ENCODE measurements around the gene BEAN1. TPM values are rescaled to one million over a fixed set of nuclear protein-coding genes. Genes with fewer than 3 reads are reported as not detected.

The BEAN1 gene
- total and polyA plus RNA-seq, 5 donors from 2014 or later = 0.07 to 0.17 TPM; not detected in 3

DNA sequence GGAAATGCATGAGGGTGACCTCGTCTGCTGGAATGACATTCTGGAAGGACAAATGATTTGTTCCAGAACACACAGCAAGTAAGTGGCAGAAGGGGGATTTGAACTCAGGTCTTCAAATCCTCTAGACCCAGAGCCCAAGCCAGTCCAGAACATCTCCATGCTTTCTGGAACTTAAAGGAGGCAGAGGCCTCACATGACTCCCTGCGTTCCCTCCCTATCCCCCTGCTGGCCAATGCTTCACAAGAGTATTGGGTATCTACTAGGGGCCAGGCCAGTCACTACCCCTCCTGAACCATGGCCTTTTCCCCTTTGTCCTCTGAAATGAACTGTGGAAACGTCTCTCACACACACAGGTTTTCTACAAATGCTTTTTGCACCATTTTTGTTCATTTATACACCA, 7.6 kb upstream of the BEAN1 start:
- Mint-ChIP-seq H3K27me3 (peaks cover 23% of the 10 kb centered on the region), H3K36me3 (peaks cover 5% of the 10 kb centered on the region), H3K9me3 (peaks cover 0 to 2% (median 0%) of the 10 kb centered on the region in 7 donors), H3K27ac (no peak overlapping the region), H3K4me3 (no peak overlapping the region), H3K4me1 (peaks cover 0 to 8% (median 4%) of the 10 kb centered on the region in 4 donors)
- Histone ChIP-seq H3K9me3 (ENCODE audit: control insufficient read depth in 2 of 2, low read length in 2 of 2) (no peaks in the 10 kb centered on the region), H3K27ac (ENCODE audit: insufficient read depth, low read length, poor library complexity, severe bottlenecking) (no peak overlapping the region), H3K36me3 (ENCODE audit: control insufficient read depth, insufficient read depth, low read length) (no peaks in the 10 kb centered on the region), H3K4me3 (ENCODE audit: low read depth, low read length) (no peak overlapping the region), H3K4me1 (ENCODE audit: control insufficient read depth, insufficient read depth, low read length, poor library complexity, severe bottlenecking) (peaks cover 3% of the 10 kb centered on the region), H3K27me3 (ENCODE audit: control insufficient read depth, insufficient read depth, low read length) (peaks cover 13% of the 10 kb centered on the region)
- no peak for DNase-seq
- ATAC-seq (ENCODE audit: low read depth in 2 of 2) = no peak

DNA sequence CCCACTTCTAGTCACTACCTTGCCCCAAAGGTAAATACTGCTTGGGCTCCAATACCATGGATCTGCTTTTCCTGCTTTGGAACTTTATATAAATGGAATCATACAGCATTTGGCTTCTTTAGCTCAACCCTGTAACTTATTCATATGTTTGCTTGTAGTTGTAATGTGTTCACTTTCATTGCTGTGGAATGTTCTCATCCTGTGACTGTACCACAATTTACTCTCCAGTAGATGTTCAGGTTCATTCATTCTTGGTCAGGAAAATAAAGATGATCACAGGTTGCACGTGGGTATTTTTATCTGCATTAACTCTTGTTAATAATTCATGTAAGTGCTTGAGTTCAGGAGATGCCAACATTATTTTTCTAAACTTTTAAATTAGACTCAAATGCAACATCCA, 6.7 kb upstream of the BEAN1 start:
- H3K36me3 Mint-ChIP-seq = peaks cover 5% of the 10 kb centered on the region
- peaks cover 32% of the 10 kb centered on the region for H3K27me3 Mint-ChIP-seq
- no peaks in the 10 kb centered on the region for H3K36me3 ChIP-seq (ENCODE audit: control insufficient read depth, insufficient read depth, low read length)
- H3K4me1 Mint-ChIP-seq = peaks cover 0 to 8% (median 4%) of the 10 kb centered on the region in 4 donors
- DNase-seq (no peak), ATAC-seq (ENCODE audit: low read depth in 2 of 2) (no peak)
- H3K27ac Mint-ChIP-seq = no peak overlapping the region
- peaks cover 15% of the 10 kb centered on the region for H3K27me3 ChIP-seq (ENCODE audit: control insufficient read depth, insufficient read depth, low read length)
- H3K4me3 Mint-ChIP-seq = no peak overlapping the region
- H3K4me3 ChIP-seq (ENCODE audit: low read depth, low read length) = no peak overlapping the region
- H3K9me3 Mint-ChIP-seq = peaks cover 0 to 2% (median 0%) of the 10 kb centered on the region in 7 donors
- H3K27ac ChIP-seq (ENCODE audit: insufficient read depth, low read length, poor library complexity, severe bottlenecking) = no peak overlapping the region
- no peaks in the 10 kb centered on the region for H3K9me3 ChIP-seq (ENCODE audit: control insufficient read depth in 2 of 2, low read length in 2 of 2)
- H3K4me1 ChIP-seq (ENCODE audit: control insufficient read depth, insufficient read depth, low read length, poor library complexity, severe bottlenecking) = peaks cover 3% of the 10 kb centered on the region

DNA sequence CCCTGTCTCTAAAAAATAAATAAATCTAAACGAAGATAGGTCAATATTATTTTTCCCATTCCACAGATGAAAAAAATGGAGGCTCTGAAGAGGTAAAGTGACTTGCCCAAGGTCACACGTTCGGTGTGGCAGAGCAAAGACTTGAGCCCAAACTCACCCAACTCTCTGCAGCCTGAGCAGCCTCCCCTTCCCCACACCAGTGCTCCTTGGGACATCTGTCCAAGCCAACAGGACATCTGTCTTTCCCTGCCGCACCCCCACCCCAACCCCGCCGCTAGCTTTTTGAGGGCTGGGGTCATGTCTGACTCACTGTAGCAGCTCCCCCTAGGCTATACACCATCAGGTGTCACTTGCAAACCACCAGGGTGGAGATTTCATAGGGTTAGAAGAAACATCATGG, 5.2 kb upstream of the BEAN1 start:
- Mint-ChIP-seq H3K27me3 (peaks cover 38% of the 10 kb centered on the region), H3K27ac (no peak overlapping the region), H3K36me3 (peaks cover 5% of the 10 kb centered on the region), H3K4me1 (peaks cover 0 to 9% (median 5%) of the 10 kb centered on the region in 4 donors), H3K4me3 (no peak overlapping the region), H3K9me3 (peaks cover 0 to 2% (median 0%) of the 10 kb centered on the region in 7 donors)
- ATAC-seq (ENCODE audit: low read depth in 2 of 2) = no peak
- Histone ChIP-seq H3K9me3 (ENCODE audit: control insufficient read depth in 2 of 2, low read length in 2 of 2) (no peaks in the 10 kb centered on the region), H3K27me3 (ENCODE audit: control insufficient read depth, insufficient read depth, low read length) (peaks cover 15% of the 10 kb centered on the region), H3K4me1 (ENCODE audit: control insufficient read depth, insufficient read depth, low read length, poor library complexity, severe bottlenecking) (peaks cover 3% of the 10 kb centered on the region), H3K4me3 (ENCODE audit: low read depth, low read length) (no peak overlapping the region), H3K36me3 (ENCODE audit: control insufficient read depth, insufficient read depth, low read length) (no peaks in the 10 kb centered on the region), H3K27ac (ENCODE audit: insufficient read depth, low read length, poor library complexity, severe bottlenecking) (no peak overlapping the region)
- DNase-seq = no peak

DNA sequence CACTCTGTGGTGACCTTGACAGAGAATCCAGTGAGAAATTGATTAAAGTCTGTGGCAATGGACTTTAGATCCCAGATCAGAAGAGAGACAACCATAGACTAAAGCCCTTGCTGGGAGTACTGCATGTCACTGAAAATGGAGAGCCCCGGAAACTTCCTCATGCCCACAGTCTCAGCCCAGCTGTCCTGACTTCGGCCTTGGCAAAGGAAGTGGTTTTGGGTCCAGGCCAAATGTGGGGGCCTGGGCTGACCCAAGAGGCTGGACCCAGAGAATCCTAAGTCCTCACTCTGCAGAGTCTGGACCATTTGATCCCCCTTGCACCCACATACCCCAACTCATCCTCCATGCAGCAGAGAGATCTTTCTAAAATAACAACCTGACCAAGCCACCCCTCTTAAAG, 4.7 kb upstream of the BEAN1 start:
- Histone ChIP-seq H3K36me3 (ENCODE audit: control insufficient read depth, insufficient read depth, low read length) (no peaks in the 10 kb centered on the region), H3K9me3 (ENCODE audit: control insufficient read depth in 2 of 2, low read length in 2 of 2) (no peaks in the 10 kb centered on the region), H3K4me3 (ENCODE audit: low read depth, low read length) (no peak overlapping the region), H3K27ac (ENCODE audit: insufficient read depth, low read length, poor library complexity, severe bottlenecking) (no peak overlapping the region), H3K4me1 (ENCODE audit: control insufficient read depth, insufficient read depth, low read length, poor library complexity, severe bottlenecking) (peaks cover 3% of the 10 kb centered on the region), H3K27me3 (ENCODE audit: control insufficient read depth, insufficient read depth, low read length) (peaks cover 15% of the 10 kb centered on the region)
- Mint-ChIP-seq H3K27ac (no peak overlapping the region), H3K9me3 (peaks cover 0 to 2% (median 0%) of the 10 kb centered on the region in 7 donors), H3K36me3 (peaks cover 5% of the 10 kb centered on the region), H3K4me3 (no peak overlapping the region), H3K4me1 (peaks cover 0 to 9% (median 5%) of the 10 kb centered on the region in 4 donors), H3K27me3 (peaks cover 38% of the 10 kb centered on the region)
- ATAC-seq (ENCODE audit: low read depth in 2 of 2) (no peak), DNase-seq (no peak)

DNA sequence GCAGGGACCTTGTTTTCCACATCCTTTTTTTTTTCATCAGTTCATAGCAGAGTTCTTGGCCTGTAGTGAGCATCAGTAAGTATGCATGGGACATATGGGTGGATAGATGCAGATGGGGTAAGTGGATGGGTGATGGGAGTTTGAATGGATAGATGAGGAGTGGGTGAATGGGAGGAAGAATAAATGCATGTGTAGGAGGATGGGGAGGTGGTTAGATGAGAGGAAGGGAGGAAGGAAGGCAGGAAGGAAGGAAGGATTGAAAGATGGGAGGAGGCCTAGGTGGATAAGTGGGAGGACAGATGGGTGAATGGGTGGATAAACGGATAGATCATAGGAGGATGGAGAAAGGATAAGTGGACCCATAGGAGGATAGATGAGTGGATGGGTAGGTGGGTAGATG, 3.9 kb upstream of the BEAN1 start:
- no peak overlapping the region for H3K27ac Mint-ChIP-seq
- H3K9me3 Mint-ChIP-seq = peaks cover 0 to 2% (median 0%) of the 10 kb centered on the region in 7 donors
- ATAC-seq (ENCODE audit: low read depth in 2 of 2) (no peak), DNase-seq (no peak)
- no peak overlapping the region for H3K4me3 Mint-ChIP-seq
- Histone ChIP-seq H3K27me3 (ENCODE audit: control insufficient read depth, insufficient read depth, low read length) (peaks cover 16% of the 10 kb centered on the region), H3K4me3 (ENCODE audit: low read depth, low read length) (no peak overlapping the region), H3K9me3 (ENCODE audit: control insufficient read depth in 2 of 2, low read length in 2 of 2) (no peaks in the 10 kb centered on the region), H3K27ac (ENCODE audit: insufficient read depth, low read length, poor library complexity, severe bottlenecking) (no peak overlapping the region), H3K4me1 (ENCODE audit: control insufficient read depth, insufficient read depth, low read length, poor library complexity, severe bottlenecking) (peaks cover 9% of the 10 kb centered on the region), H3K36me3 (ENCODE audit: control insufficient read depth, insufficient read depth, low read length) (no peaks in the 10 kb centered on the region)
- peaks cover 0 to 11% (median 2%) of the 10 kb centered on the region in 4 donors for H3K4me1 Mint-ChIP-seq
- H3K27me3 Mint-ChIP-seq = peaks cover 42% of the 10 kb centered on the region
- peaks cover 5% of the 10 kb centered on the region for H3K36me3 Mint-ChIP-seq

DNA sequence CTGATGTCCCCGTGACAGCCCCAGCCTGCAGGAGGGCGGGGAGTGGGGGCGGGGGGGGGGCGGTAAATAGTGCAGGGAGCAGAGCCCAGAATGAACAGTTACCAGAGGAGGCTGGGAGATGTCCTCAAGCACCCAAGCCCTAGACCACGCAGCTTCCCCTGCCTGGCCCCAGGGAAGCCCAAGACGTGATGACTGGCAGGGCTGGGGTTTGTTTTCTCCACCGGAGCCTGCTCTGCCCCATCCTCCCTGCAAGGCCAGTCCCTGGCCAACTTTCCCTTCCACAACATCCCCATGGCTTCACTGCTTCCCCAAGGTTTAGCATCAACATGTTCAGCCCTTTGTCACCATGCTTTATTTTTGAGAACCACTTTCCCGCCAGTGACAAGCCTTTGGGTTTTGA, 1.4 kb upstream of the BEAN1 start:
- H3K27me3 Mint-ChIP-seq = peaks cover 66% of the 10 kb centered on the region
- DNase-seq = no peak

DNA sequence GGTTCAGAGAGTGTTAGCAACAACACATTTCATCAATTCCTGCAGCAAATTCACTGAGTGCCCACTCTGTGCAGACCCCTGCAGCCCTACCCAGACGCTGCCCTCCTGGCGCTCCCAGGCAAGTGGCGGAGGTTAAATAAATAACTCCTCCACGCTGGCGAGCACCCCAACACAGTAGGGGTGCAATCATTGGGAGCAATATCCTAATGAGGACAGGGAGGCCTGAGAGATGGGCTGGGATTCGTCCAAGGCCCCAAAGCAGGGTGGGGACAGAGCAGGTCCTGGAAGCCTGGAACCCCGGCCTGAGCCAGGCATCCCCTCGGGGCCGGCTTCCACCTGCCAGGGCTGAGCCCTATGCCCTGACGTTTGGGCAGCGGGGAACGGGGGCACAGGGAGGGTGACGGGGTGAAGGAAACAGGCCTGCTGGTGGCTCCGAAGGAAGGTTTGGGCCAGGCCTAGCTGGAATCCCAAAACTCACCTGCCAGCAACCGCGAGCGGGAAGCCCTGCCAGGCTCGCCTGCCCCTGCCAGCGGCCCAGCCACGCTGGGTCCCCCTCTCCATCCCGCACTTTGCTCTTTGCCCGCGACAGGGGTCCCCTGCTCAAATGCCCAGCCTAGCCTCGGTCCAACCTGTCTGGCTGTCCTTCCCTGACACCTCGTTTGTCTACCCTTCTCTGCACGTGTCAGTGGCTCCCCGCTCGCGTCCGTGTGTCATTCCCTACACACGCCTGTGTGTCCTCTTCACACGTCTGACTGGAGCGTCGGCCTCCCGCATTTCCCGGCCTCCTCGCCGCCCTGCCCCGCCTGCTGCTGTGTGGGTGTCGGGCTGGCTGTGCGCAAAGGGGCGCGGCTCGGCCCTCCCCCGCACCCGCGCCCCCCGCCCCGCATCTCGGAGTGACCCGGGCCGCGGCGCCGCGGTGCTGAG, 721 bp upstream of the BEAN1 start:
- H3K36me3 ChIP-seq (ENCODE audit: control insufficient read depth, insufficient read depth, low read length) = no peaks in the 10 kb centered on the region
- H3K27ac ChIP-seq (ENCODE audit: insufficient read depth, low read length, poor library complexity, severe bottlenecking) = no peak overlapping the region
- Mint-ChIP-seq H3K27me3 (peaks cover 71% of the 10 kb centered on the region), H3K4me1 (peaks cover 0 to 18% (median 3%) of the 10 kb centered on the region in 4 donors), H3K9me3 (peaks cover 0 to 2% (median 0%) of the 10 kb centered on the region in 7 donors), H3K27ac (no peak overlapping the region), H3K4me3 (peak overlapping the region in 3 of 4 donors; percentile 38 to 75 (median 53)), H3K36me3 (peaks cover 5% of the 10 kb centered on the region)
- no peak for DNase-seq
- ATAC-seq (ENCODE audit: low read depth in 2 of 2) = no peak
- H3K4me3 ChIP-seq (ENCODE audit: low read depth, low read length) = no peak overlapping the region
- peaks cover 36% of the 10 kb centered on the region for H3K27me3 ChIP-seq (ENCODE audit: control insufficient read depth, insufficient read depth, low read length)
- H3K4me1 ChIP-seq (ENCODE audit: control insufficient read depth, insufficient read depth, low read length, poor library complexity, severe bottlenecking) = peaks cover 9% of the 10 kb centered on the region
- H3K9me3 ChIP-seq (ENCODE audit: control insufficient read depth in 2 of 2, low read length in 2 of 2) = no peaks in the 10 kb centered on the region

More for the DNA sequence above, 1.4 kb upstream of the BEAN1 start:
- H3K4me1 Mint-ChIP-seq = peaks cover 0 to 18% (median 2%) of the 10 kb centered on the region in 4 donors
- Histone ChIP-seq H3K36me3 (ENCODE audit: control insufficient read depth, insufficient read depth, low read length) (no peaks in the 10 kb centered on the region), H3K9me3 (ENCODE audit: control insufficient read depth in 2 of 2, low read length in 2 of 2) (no peaks in the 10 kb centered on the region), H3K27me3 (ENCODE audit: control insufficient read depth, insufficient read depth, low read length) (peaks cover 39% of the 10 kb centered on the region), H3K4me1 (ENCODE audit: control insufficient read depth, insufficient read depth, low read length, poor library complexity, severe bottlenecking) (peaks cover 9% of the 10 kb centered on the region), H3K4me3 (ENCODE audit: low read depth, low read length) (no peak overlapping the region), H3K27ac (ENCODE audit: insufficient read depth, low read length, poor library complexity, severe bottlenecking) (no peak overlapping the region)
- no peak overlapping the region for H3K27ac Mint-ChIP-seq
- no peak for ATAC-seq (ENCODE audit: low read depth in 2 of 2)
- H3K4me3 Mint-ChIP-seq = peak overlapping the region in 1 of 4 donors; percentile 53
- peaks cover 5% of the 10 kb centered on the region for H3K36me3 Mint-ChIP-seq
- peaks cover 0 to 2% (median 0%) of the 10 kb centered on the region in 7 donors for H3K9me3 Mint-ChIP-seq
